ENCODE measurements around the gene NUMA1.

NUMA1 gene

DNA sequence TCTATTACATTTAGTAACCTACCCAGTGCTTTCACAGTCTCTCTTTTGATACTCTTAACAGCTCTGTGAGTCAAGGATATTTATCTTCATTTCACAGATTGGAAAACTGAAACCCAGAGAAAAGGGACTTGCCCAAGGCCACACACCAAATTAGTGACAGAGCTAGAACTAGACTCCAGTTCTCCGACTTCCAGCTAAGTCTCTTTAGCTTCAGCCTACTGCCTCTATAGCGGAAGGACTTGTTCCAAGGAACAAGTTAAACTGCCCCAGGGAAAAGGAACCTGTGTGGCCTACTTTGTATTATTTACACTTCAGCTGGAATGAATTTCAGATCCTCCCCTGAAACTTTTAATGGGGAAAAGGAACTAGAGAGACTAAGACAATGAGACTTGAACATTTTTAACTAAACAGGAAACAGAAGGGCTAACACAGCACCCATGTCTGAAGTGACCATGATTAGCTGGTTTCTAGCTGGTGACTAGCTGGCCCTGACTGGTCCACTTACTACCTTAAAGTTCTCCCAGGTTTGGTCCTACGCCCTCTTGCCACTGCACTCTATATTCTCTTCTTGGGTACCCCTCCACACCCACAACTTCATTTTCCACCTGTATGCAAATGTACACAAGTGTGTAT is 1.6 kb upstream of the NUMA1 start:
- Mint-ChIP-seq H3K27me3 (no peaks in the 10 kb centered on the region), H3K4me1 (peaks cover 59% of the 10 kb centered on the region), H3K4me3 (peak overlapping the region; percentile 96 to 100), H3K27ac (peak overlapping the region in 1 of 2 donors; percentile 98), H3K9me3 (no peaks in the 10 kb centered on the region)
- DNase-seq: no peak
- no peak for ATAC-seq

DNA sequence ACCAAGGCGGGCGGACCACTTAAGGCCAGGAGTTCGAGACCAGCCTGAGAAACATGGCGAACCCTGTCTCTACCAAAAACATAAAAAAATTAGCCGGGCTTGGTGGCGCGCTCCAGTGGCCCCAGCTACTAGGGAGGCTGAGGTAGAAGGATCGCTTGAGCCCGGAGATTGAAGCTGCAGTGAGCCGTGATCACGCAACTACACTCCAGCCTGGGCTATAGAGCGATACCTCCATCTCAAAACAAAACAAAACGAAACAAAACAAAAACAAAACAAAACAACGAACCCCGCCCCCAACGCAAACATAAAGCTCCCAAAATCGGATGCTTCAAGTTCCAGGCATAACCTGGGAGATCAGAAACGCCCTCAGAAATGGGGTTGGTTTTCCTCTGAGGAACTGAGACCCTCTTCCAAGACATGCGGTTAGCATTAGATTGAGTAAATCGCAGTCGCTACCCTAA is 872 bp upstream of the NUMA1 start:
- peak overlapping the region; percentile 97 to 98 for H3K27ac Mint-ChIP-seq
- peaks cover 62% of the 10 kb centered on the region for H3K4me1 Mint-ChIP-seq
- no peaks in the 10 kb centered on the region for H3K9me3 Mint-ChIP-seq
- no peaks in the 10 kb centered on the region for H3K27me3 Mint-ChIP-seq
- peak overlapping the region; percentile 96 to 100 for H3K4me3 Mint-ChIP-seq
- DNase-seq: no peak
- no peak for ATAC-seq

DNA sequence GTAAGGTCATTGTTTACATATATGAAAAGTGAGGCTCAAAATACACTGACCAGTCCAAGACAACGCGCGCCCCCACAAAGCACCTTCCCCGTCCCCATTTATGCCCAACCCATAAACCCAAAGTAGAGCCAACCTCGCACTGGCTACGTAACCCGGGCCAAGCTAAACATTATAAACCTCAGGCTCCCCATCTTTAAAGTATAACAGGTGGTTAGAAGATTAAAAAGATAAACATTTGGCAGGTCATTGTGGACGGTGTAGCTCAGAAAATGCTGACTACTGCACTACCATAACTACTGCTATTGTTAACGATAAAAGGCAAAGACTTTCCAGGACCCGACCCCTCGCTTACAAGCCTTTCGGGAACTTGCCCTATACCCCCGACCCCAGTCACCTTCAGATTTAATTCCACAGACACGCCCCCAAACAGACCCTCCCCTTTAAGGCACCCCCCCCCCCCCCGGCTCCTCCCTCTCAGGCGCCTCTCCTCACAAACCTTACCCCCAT is 470 bp downstream of the NUMA1 start:
- peaks cover 56% of the 10 kb centered on the region for H3K4me1 Mint-ChIP-seq
- no peak for ATAC-seq
- H3K4me3 Mint-ChIP-seq: peak overlapping the region; percentile 96 to 100
- peak overlapping the region; percentile 98 to 100 for H3K27ac Mint-ChIP-seq
- H3K27me3 Mint-ChIP-seq: no peaks in the 10 kb centered on the region
- no peaks in the 10 kb centered on the region for H3K9me3 Mint-ChIP-seq
- DNase-seq: no peak

DNA sequence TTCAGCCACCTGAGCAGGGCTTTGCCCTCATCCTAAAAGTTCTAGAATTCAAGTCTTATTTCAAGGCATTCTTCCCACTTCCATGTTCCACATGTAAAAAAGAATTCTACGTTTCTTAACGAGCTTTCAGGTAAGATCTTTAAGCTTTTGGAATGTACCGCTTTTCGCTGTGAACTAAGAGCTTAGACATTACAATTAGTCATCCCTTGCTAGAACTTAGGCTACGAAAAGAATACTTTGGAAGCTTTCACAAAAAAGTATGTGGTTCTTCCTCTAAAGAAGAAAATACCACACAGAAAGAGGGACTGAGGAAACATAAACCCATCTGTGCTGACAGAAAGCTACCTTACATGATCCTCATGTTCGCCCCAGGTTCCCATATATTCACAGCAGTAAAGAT is 1.9 kb downstream of the NUMA1 start:
- Mint-ChIP-seq H3K9me3 (no peaks in the 10 kb centered on the region), H3K27ac (no peak overlapping the region), H3K4me1 (peaks cover 56% of the 10 kb centered on the region), H3K4me3 (peak overlapping the region; percentile 96 to 100), H3K27me3 (no peaks in the 10 kb centered on the region)
- ATAC-seq (no peak), DNase-seq (no peak)

DNA sequence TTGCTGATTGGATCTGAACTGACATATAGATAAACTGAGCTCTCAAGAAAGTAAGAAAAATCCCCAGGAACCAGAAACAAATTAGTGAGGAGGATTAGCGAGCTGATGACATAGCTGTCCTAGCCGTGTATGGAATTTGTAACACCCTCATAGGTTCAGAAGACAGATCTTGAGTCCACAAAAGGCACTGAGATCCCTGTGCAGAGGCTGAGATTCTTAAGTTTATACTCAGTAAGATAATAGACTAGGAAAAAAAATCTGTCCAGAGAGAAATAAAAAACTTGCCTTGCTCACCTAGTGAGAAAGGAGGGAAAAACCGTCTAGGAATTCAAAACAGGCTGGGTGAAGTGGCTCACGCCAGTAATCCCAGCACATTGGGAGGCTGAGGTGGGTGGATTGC is 4.6 kb downstream of the NUMA1 start:
- peaks cover 55% of the 10 kb centered on the region for H3K4me1 Mint-ChIP-seq
- ATAC-seq: no peak
- H3K4me3 Mint-ChIP-seq: no peak overlapping the region
- no peaks in the 10 kb centered on the region for H3K27me3 Mint-ChIP-seq
- DNase-seq: no peak
- no peaks in the 10 kb centered on the region for H3K9me3 Mint-ChIP-seq
- H3K27ac Mint-ChIP-seq: no peak overlapping the region

DNA sequence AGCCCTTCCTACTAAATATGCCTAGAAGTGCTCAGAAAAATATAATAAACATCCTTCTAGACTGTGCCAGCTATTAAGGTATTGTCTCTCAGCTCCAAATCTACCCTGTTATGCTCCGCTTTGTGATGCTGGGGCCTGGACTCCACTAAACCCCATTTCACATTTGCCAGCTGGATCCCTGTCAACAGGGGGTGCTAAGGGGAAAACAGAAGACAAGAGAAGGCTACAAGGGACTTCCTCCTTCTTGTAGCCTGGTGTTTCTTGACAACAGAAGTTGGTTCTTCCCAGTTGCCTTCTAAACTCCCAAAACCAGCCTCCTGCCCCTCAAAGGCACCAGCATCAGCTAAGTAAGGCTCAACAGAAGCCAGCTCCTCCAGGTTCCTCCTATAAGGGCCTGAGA is 5.2 kb downstream of the NUMA1 start:
- Mint-ChIP-seq H3K9me3 (no peaks in the 10 kb centered on the region), H3K27ac (no peak overlapping the region), H3K4me1 (peaks cover 55% of the 10 kb centered on the region), H3K27me3 (no peaks in the 10 kb centered on the region), H3K4me3 (no peak overlapping the region)
- no peak for ATAC-seq
- no peak for DNase-seq

DNA sequence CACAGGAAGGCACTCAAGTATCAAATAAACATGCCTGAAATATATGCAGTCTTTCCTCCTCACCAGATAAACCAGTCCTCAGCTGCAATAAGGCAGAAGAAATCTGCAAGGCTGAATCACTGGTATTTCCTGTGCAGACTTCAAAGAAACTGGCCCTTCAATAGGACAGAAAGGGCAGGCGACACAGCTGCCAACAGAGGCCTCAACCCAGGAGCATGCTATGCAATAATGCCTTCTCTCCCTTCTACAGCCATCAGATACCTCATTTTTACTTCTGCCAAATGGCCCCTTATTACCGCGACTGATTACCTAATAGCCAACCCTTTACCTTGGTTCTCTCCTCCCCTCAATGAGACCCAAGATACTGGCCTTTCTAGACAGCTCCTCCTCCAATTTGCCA is 8.0 kb downstream of the NUMA1 start:
- Mint-ChIP-seq H3K4me1 (peaks cover 53% of the 10 kb centered on the region), H3K4me3 (no peak overlapping the region), H3K27me3 (no peaks in the 10 kb centered on the region), H3K27ac (peak overlapping the region in 1 of 2 donors; percentile 55), H3K9me3 (no peaks in the 10 kb centered on the region)
- DNase-seq (no peak), ATAC-seq (peak; percentile 74)

DNA sequence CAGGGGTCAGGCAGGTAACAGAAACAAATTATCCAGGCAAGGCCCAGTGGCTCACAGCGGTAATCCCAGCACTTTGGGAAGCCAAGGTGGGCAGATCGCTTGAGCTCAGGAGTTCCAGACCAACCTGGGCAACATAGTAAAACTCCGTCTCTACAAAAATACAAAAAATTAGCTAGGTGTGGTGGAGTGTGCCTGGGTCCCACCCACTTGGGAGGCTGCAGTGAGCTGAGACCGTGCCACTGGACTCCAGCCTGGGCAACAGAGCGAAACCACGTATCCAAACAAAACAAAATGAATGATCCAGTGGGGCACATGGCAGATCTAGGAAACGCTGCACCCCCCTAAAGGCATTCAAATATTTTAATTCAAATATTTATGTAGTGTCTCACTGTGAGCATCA is 9.9 kb downstream of the NUMA1 start:
- H3K9me3 Mint-ChIP-seq: no peaks in the 10 kb centered on the region
- peak overlapping the region in 1 of 2 donors; percentile 75 for H3K27ac Mint-ChIP-seq
- H3K27me3 Mint-ChIP-seq: no peaks in the 10 kb centered on the region
- ATAC-seq (no peak), DNase-seq (no peak)
- peaks cover 46% of the 10 kb centered on the region for H3K4me1 Mint-ChIP-seq
- no peak overlapping the region for H3K4me3 Mint-ChIP-seq

DNA sequence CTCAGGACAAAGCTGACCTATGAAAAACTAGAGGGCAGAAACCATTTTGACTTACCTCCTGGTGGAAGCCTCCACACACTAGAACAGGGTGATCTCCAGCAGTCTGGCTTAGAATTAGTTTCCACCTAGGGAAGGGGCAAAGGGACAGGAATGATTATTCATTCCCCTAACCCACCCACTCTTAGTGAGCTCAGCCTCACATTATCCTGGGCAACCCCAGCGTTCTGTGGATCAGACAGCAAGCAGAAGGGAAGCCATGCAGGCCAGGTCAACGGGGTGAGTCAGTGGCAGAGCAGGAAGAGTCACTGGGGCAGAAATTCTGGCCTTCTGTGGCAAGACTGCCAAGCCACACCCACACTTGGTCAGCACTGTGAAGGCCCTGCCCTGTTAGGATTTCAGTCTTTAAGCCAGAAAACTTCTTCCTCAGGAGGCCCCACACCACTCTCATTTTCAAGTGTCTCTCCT is 10.5 kb downstream of the NUMA1 start:
- Mint-ChIP-seq H3K27ac (peak overlapping the region in 1 of 2 donors; percentile 14), H3K27me3 (no peaks in the 10 kb centered on the region), H3K4me1 (peaks cover 46% of the 10 kb centered on the region), H3K9me3 (no peaks in the 10 kb centered on the region), H3K4me3 (no peak overlapping the region)
- ATAC-seq (no peak), DNase-seq (no peak)

DNA sequence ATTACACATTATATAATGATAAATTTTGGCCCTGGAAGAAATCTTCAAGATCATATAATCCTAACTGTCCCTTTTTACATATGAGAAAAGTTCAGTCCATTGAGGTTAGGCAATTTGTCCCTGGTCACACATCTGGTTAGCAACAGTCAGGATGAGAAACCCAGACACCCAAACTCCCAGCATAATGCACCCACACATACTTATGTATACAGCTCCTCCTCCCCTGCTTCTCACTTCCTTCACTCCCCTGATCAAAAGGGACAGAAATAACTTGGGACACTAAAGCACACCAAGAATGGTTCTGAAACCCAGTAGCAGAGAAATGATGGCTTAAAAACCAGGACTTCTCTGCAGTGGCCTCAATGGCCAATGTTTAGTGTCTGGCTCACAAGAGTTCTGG is 11.1 kb downstream of the NUMA1 start:
- H3K9me3 Mint-ChIP-seq: no peaks in the 10 kb centered on the region
- DNase-seq (no peak), ATAC-seq (no peak)
- no peak overlapping the region for H3K4me3 Mint-ChIP-seq
- H3K4me1 Mint-ChIP-seq: peaks cover 46% of the 10 kb centered on the region
- H3K27me3 Mint-ChIP-seq: no peaks in the 10 kb centered on the region
- H3K27ac Mint-ChIP-seq: no peak overlapping the region

DNA sequence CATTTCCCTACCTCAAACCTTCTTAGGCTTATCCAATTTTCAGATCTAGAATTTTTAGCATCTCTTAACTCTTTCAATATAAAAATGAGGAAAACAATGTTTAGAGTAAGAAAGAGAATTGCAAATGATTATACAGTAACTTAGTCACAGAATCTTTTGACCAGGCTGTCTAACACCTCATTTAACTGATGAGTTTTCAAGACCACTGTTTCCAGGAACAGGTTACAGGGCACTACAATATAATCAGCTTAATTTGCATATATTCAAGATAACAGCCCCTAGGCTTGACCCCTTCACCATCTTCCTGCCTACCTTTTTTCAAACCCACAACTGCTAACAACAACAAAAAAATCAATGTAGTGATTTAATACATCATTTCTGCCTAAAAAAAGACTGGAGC is 12.7 kb downstream of the NUMA1 start:
- no peak for ATAC-seq
- Mint-ChIP-seq H3K27ac (no peak overlapping the region), H3K4me3 (no peak overlapping the region), H3K4me1 (peaks cover 44% of the 10 kb centered on the region), H3K27me3 (no peaks in the 10 kb centered on the region), H3K9me3 (no peaks in the 10 kb centered on the region)
- DNase-seq: no peak

DNA sequence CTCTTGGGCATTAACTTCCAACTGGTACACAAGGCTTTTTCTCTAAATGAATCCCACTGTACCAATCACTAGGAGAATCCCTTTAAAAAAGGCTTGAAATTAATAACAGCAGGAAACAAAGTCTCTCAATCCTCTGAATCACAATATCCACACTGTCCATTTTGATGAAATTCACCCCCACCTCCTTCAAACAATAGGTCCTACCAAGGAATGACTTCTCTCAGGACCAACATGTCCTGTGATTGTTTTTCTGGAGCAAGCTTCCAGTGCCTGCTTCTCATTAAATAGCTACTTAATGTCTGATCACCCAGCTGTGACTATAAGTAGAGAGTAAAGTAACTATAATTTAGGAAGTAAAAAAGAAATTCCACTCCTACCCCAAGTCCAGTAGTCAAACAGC is 13.1 kb downstream of the NUMA1 start:
- no peaks in the 10 kb centered on the region for H3K9me3 Mint-ChIP-seq
- no peak overlapping the region for H3K27ac Mint-ChIP-seq
- no peaks in the 10 kb centered on the region for H3K27me3 Mint-ChIP-seq
- ATAC-seq: no peak
- no peak for DNase-seq
- peaks cover 40% of the 10 kb centered on the region for H3K4me1 Mint-ChIP-seq
- H3K4me3 Mint-ChIP-seq: no peak overlapping the region

DNA sequence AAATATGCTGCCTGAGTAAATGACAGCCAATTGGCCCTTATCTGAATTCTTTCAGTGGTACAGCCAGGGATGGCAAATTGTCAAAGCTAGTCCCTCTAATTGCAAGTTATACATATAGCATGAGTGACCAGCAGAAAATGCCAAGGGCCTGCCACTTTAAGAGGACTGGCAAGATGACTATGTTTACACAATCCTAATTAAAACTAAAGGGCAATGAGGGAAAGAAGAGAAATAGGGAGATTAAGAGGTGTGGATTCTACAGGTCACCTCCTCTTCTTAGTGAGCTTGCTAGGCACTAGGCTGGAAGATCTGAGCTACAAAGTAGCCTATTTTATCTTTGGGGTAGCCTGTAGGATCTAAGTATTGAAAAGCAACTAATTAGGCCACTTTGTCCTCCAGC is 13.5 kb downstream of the NUMA1 start:
- peaks cover 36% of the 10 kb centered on the region for H3K4me1 Mint-ChIP-seq
- ATAC-seq (no peak), DNase-seq (no peak)
- no peaks in the 10 kb centered on the region for H3K9me3 Mint-ChIP-seq
- H3K27me3 Mint-ChIP-seq: no peaks in the 10 kb centered on the region
- no peak overlapping the region for H3K27ac Mint-ChIP-seq
- no peak overlapping the region for H3K4me3 Mint-ChIP-seq

DNA sequence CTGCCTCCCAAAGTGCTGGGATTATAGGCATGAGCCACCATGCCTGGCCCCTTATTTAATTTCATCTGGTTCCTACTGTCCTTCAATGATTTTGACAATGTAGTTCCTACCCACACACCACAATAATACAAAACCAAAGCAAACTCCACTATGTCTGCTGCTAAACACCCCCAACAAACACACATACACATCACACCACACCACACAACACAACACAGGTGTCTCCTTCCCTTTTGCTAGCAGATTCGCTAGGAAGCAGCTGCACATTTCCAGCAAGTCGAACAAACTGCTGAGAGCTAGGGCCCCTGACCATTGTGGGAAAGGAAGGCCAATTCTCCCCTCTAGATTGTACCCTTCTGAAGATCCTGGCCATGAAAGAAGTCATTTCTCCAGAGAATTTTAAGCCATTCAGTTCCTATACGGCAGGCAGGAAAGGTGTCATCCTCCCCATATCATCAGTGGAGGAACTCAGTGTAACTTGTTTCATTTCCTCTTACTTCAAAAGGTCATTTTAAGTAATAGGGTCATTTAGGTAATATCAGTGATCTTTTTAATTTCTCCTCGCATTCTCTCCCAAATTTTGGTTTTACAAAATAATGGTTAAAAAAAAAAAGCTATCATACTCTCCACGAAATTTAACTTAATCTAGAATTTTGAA is 18.5 kb downstream of the NUMA1 start:
- DNase-seq (no peak), ATAC-seq (no peak)
- Mint-ChIP-seq H3K4me1 (no peaks in the 10 kb centered on the region), H3K4me3 (no peak overlapping the region), H3K27ac (no peak overlapping the region), H3K27me3 (no peaks in the 10 kb centered on the region), H3K9me3 (no peaks in the 10 kb centered on the region)

DNA sequence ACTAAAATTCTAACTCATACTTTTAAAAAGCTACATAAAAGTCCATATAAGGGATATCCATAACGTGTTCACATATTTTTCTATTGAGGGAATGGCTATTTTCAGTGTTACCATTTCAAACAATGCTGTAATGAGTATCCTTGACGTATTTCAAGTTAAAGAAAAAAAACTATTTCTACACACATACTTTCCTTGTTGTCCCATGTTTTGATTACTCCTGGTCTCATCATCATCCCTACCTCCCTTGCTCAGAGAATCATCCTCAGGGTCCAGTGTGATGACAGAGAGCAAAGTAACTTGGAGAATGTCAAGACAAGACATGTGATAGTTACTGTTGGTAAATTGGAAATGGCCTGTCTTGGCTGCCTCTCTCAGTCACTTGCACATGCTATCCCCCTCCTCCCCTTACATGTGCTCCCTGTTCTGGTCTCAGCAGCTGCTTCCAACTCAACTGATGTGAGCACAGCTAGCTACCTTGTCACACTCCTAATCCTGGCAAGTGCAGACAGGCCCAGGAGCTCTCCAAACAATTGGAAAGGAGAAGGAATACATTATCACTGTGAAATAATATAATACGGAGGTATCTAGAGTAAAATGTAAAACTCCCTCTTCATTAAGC is 21.8 kb downstream of the NUMA1 start:
- ATAC-seq (no peak), DNase-seq (no peak)
- no peaks in the 10 kb centered on the region for H3K9me3 Mint-ChIP-seq
- H3K27ac Mint-ChIP-seq: peak overlapping the region; percentile 33 to 81
- no peaks in the 10 kb centered on the region for H3K4me1 Mint-ChIP-seq
- H3K4me3 Mint-ChIP-seq: no peak overlapping the region
- H3K27me3 Mint-ChIP-seq: no peaks in the 10 kb centered on the region

DNA sequence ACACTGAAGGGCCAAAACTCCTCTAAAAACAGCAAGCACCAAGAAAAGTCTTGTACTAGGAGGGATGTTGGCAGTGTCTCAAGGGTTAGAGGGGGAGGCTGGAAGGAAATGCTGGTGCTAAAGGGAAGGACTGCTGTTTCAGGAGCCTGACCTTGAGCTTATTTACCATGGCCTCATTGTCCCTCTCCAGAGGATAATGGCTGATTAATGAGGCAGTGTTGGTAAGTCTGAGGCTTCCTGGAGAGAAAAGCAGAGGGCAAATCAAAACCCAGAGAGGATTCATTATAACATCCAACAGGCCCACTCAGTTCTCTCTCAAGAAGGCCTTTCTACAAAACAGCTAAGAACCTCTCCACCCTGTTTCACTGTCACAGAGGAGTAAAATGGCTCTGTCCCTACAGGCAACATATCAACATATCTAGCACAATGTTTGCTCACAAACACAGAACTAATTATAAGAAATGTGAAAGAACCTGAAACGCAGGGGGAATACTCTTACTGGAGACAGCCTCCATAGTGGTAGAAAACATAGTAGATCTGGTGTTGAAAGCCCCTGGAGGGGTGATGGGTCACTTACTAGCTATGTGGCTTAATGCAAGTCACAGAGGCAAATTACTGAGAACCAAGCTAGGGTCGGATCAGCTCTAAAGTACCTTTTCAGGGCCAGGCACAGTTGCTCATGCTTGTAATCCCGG is 31.4 kb downstream of the NUMA1 start:
- ATAC-seq (no peak), DNase-seq (no peak)
- Mint-ChIP-seq H3K9me3 (no peaks in the 10 kb centered on the region), H3K4me3 (no peak overlapping the region), H3K4me1 (peaks cover 8% of the 10 kb centered on the region), H3K27ac (no peak overlapping the region), H3K27me3 (no peaks in the 10 kb centered on the region)

Measured in stimulated activated naive CD8-positive, alpha-beta T cell treated with anti-CD3 and anti-CD28 coated beads, Interleukin-15, amount 100 ng/mL, for 72 hours (primary cell).